COR-L47 (cell line): ENCODE results near the gene DCC.

ENCODE experiments used
- DNase-seq: peaks from one replicate; lab custom pipeline; 2025; lab: John Stamatoyannopoulos, UW

DCC gene

GRCh38 chr18:52700816-52701215 is 360.8 kb downstream of the DCC start:
- DNase-seq, result no peak

GRCh38 chr18:52701219-52701935 is 361.4 kb downstream of the DCC start:
- no peak for DNase-seq

- no peak for DNase-seq
Observed at GRCh38 chr18:52715421-52715820, 375.4 kb downstream of the DCC start.

- no peak for DNase-seq
Observed at GRCh38 chr18:52715991-52716390, 376.0 kb downstream of the DCC start.

- no peak for DNase-seq
Observed at GRCh38 chr18:52716973-52717372, 377.0 kb downstream of the DCC start.

GRCh38 chr18:52722904-52723303 is 382.9 kb downstream of the DCC start:
- DNase-seq, result no peak

- no peak for DNase-seq
Observed at GRCh38 chr18:52723550-52723970, 383.6 kb downstream of the DCC start.

- DNase-seq, result no peak
Observed at GRCh38 chr18:52730972-52731619, 391.1 kb downstream of the DCC start.

GRCh38 chr18:52738946-52739345 is 398.9 kb downstream of the DCC start:
- DNase-seq, result no peak

GRCh38 chr18:52746986-52747385 is 407.0 kb downstream of the DCC start:
- DNase-seq, result no peak

- no peak for DNase-seq
Observed at GRCh38 chr18:52747869-52748268, 407.9 kb downstream of the DCC start.

GRCh38 chr18:52748343-52748742 is 408.3 kb downstream of the DCC start:
- DNase-seq, result no peak

GRCh38 chr18:52749542-52749941 is 409.5 kb downstream of the DCC start:
- no peak for DNase-seq

- no peak for DNase-seq
Observed at GRCh38 chr18:52750995-52751394, 411.0 kb downstream of the DCC start.

- DNase-seq, result peak; percentile 76
Observed at GRCh38 chr18:52764316-52764715, 424.3 kb downstream of the DCC start.

GRCh38 chr18:52766002-52766545 is 426.1 kb downstream of the DCC start:
- DNase-seq, result no peak

GRCh38 chr18:52781113-52781512 is 441.1 kb downstream of the DCC start:
- no peak for DNase-seq

GRCh38 chr18:52791321-52791720 is 451.3 kb downstream of the DCC start:
- DNase-seq, result no peak

- no peak for DNase-seq
Observed at GRCh38 chr18:52812834-52813233, 472.8 kb downstream of the DCC start.

- no peak for DNase-seq
Observed at GRCh38 chr18:52813635-52814416, 473.8 kb downstream of the DCC start.

- DNase-seq, result no peak
Observed at GRCh38 chr18:52815651-52816050, 475.7 kb downstream of the DCC start.

GRCh38 chr18:52816121-52816520 is 476.1 kb downstream of the DCC start:
- DNase-seq, result no peak

GRCh38 chr18:52822160-52822559 is 482.2 kb downstream of the DCC start:
- DNase-seq, result no peak
